ENCODE measurements around the gene MICALL2.

MICALL2 gene

DNA sequence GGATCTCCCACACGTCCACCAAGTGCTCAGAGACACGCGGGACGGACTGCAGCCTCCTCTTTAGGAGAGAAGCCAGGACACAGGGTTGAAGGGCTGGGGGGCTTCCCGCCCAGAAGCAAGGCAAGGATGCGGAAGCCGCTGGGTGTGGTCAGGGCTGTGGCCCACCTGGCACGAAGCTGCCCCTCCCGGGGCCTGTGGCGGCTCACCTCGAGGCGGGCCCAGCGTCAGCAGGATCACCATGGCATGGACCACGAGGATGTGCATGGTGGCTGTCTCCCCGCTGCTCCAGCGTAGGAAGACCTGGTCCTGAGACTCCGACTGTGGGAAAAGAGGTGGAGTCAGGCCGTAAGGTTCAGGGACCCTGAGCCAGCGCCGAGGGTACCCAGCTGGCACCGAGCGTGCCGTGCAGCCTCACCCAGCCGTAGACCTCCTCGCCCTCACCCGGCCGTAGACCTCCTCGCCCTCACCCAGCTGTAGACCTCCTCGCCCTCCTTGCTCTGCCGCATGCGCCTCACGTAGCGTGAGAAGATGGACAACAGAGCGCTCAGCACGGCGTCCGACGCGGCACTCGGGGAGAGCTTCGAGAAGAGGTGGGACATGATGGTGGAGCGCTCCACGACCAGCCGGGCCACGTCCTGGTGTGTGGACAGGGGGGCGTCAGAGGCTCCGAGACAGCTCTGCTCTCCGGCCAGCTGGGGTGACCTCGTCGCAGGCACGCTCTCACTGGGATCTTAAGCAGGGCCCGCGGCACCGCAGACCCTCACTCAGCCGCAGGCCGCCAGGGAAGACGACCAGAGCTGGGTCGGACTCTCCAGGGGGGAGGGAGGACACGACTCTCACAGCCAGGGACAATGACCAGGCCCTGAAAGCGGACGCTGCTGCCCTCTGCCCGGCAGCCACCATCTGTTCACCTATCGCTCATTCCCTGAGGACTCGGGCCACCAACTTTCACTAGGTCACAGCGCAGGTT is 24.6 kb upstream of the MICALL2 start (continued):
- TF ChIP-seq, protein P1, sequence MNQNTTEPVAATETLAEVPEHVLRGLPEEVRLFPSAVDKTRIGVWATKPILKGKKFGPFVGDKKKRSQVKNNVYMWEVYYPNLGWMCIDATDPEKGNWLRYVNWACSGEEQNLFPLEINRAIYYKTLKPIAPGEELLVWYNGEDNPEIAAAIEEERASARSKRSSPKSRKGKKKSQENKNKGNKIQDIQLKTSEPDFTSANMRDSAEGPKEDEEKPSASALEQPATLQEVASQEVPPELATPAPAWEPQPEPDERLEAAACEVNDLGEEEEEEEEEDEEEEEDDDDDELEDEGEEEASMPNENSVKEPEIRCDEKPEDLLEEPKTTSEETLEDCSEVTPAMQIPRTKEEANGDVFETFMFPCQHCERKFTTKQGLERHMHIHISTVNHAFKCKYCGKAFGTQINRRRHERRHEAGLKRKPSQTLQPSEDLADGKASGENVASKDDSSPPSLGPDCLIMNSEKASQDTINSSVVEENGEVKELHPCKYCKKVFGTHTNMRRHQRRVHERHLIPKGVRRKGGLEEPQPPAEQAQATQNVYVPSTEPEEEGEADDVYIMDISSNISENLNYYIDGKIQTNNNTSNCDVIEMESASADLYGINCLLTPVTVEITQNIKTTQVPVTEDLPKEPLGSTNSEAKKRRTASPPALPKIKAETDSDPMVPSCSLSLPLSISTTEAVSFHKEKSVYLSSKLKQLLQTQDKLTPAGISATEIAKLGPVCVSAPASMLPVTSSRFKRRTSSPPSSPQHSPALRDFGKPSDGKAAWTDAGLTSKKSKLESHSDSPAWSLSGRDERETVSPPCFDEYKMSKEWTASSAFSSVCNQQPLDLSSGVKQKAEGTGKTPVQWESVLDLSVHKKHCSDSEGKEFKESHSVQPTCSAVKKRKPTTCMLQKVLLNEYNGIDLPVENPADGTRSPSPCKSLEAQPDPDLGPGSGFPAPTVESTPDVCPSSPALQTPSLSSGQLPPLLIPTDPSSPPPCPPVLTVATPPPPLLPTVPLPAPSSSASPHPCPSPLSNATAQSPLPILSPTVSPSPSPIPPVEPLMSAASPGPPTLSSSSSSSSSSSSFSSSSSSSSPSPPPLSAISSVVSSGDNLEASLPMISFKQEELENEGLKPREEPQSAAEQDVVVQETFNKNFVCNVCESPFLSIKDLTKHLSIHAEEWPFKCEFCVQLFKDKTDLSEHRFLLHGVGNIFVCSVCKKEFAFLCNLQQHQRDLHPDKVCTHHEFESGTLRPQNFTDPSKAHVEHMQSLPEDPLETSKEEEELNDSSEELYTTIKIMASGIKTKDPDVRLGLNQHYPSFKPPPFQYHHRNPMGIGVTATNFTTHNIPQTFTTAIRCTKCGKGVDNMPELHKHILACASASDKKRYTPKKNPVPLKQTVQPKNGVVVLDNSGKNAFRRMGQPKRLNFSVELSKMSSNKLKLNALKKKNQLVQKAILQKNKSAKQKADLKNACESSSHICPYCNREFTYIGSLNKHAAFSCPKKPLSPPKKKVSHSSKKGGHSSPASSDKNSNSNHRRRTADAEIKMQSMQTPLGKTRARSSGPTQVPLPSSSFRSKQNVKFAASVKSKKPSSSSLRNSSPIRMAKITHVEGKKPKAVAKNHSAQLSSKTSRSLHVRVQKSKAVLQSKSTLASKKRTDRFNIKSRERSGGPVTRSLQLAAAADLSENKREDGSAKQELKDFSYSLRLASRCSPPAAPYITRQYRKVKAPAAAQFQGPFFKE (tag by site-specific recombination; IDR thresholded peaks at IDR 0.05; ENCODE audit: borderline replicate concordance): no peak
- TF ChIP-seq MEIS1 (CRISPR knock-in tag; IDR thresholded peaks at IDR 0.05; ENCODE audit: borderline replicate concordance) (no peak), ZNF19 (tag by site-specific recombination; IDR thresholded peaks at IDR 0.05; ENCODE audit: low read depth) (no peak), ZNF624 (tag by site-specific recombination; IDR thresholded peaks at IDR 0.05) (no peak), SALL2 (tag by site-specific recombination; IDR thresholded peaks at IDR 0.05; ENCODE audit: borderline replicate concordance) (no peak), ZNF670 (tag by site-specific recombination; IDR thresholded peaks at IDR 0.05; ENCODE audit: low read depth) (no peak)

DNA sequence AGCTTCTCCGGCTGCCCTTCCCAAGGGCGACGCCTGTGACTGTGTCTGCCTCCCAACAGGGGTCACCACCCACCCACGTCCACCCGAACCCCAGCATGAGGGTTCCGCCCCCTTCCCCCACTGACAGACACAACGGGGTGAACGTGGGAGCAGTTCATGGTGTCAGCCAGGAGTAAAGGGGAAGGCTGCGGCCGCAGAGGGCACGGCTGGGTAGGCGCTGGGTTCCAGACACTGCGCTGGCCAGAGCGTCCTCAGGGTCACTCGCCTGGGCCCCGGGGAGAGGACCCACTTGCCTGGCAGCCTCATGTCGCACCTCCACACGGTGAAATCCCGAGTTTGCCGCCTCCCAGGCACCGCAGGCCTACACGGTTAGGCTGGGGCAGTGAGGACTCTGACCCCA is 23.8 kb upstream of the MICALL2 start:
- ChIA-PET POLR2A (no interaction called here), CTCF (interaction anchor here (1.8 kb wide), 1 partner anchor 9 kb away, joined by 4 read pairs; no protein-coding TSS in a partner anchor)
- Histone ChIP-seq H3K4me1 (ENCODE audit: control insufficient read depth, insufficient read depth, low read length) (no peaks in the 10 kb centered on the region), H3K36me3 (ENCODE audit: control insufficient read depth in 2 of 2, insufficient read depth in 1 of 2, low read length in 2 of 2) (peaks cover 10 to 79% of the 10 kb centered on the region in 2 experiments; a peak in 2 of 3 replicates), H3K9me3 (ENCODE audit: control insufficient read depth, insufficient read depth, low read depth, low read length) (no peaks in the 10 kb centered on the region), H3K27ac (ENCODE audit: extremely low read depth, low read depth, low read length) (no peak overlapping the region), H3K4me3 (ENCODE audit: low read depth, low read length) (no peak overlapping the region)
- TF ChIP-seq ZNF610 (tag by site-specific recombination; IDR thresholded peaks at IDR 0.05; ENCODE audit: borderline replicate concordance) (no peak), GLI2 (tag by site-specific recombination; IDR thresholded peaks at IDR 0.05; ENCODE audit: borderline replicate concordance, low read depth) (no peak), ZNF558 (tag by site-specific recombination; IDR thresholded peaks at IDR 0.05) (no peak), ZNF341 (tag by site-specific recombination; IDR thresholded peaks at IDR 0.05; ENCODE audit: low read depth) (no peak), GLI4 (tag by site-specific recombination; IDR thresholded peaks at IDR 0.05) (no peak), ZNF654 (tag by site-specific recombination; IDR thresholded peaks at IDR 0.05; ENCODE audit: low read depth) (no peak), ZNF324 (tag by site-specific recombination; IDR thresholded peaks at IDR 0.05) (no peak), ZNF48 (tag by site-specific recombination; IDR thresholded peaks at IDR 0.05) (no peak)
- TF ChIP-seq, protein P2, sequence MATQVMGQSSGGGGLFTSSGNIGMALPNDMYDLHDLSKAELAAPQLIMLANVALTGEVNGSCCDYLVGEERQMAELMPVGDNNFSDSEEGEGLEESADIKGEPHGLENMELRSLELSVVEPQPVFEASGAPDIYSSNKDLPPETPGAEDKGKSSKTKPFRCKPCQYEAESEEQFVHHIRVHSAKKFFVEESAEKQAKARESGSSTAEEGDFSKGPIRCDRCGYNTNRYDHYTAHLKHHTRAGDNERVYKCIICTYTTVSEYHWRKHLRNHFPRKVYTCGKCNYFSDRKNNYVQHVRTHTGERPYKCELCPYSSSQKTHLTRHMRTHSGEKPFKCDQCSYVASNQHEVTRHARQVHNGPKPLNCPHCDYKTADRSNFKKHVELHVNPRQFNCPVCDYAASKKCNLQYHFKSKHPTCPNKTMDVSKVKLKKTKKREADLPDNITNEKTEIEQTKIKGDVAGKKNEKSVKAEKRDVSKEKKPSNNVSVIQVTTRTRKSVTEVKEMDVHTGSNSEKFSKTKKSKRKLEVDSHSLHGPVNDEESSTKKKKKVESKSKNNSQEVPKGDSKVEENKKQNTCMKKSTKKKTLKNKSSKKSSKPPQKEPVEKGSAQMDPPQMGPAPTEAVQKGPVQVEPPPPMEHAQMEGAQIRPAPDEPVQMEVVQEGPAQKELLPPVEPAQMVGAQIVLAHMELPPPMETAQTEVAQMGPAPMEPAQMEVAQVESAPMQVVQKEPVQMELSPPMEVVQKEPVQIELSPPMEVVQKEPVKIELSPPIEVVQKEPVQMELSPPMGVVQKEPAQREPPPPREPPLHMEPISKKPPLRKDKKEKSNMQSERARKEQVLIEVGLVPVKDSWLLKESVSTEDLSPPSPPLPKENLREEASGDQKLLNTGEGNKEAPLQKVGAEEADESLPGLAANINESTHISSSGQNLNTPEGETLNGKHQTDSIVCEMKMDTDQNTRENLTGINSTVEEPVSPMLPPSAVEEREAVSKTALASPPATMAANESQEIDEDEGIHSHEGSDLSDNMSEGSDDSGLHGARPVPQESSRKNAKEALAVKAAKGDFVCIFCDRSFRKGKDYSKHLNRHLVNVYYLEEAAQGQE (tag by site-specific recombination; IDR thresholded peaks at IDR 0.05): no peak
- TF ChIP-seq, protein P3, sequence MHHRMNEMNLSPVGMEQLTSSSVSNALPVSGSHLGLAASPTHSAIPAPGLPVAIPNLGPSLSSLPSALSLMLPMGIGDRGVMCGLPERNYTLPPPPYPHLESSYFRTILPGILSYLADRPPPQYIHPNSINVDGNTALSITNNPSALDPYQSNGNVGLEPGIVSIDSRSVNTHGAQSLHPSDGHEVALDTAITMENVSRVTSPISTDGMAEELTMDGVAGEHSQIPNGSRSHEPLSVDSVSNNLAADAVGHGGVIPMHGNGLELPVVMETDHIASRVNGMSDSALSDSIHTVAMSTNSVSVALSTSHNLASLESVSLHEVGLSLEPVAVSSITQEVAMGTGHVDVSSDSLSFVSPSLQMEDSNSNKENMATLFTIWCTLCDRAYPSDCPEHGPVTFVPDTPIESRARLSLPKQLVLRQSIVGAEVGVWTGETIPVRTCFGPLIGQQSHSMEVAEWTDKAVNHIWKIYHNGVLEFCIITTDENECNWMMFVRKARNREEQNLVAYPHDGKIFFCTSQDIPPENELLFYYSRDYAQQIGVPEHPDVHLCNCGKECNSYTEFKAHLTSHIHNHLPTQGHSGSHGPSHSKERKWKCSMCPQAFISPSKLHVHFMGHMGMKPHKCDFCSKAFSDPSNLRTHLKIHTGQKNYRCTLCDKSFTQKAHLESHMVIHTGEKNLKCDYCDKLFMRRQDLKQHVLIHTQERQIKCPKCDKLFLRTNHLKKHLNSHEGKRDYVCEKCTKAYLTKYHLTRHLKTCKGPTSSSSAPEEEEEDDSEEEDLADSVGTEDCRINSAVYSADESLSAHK (tag by site-specific recombination; IDR thresholded peaks at IDR 0.05): no peak

Data from HEK293 (cell line).